Activated CD8-positive, alpha-beta memory T cell treated with anti-CD3 and anti-CD28 coated beads, Interleukin-2, amount 50 U/mL, for 24 hours (primary cell): ENCODE measurements around the gene SCN5A.

Source experiments
- DNase-seq: peaks from one replicate; pipeline ENCODE4 v3.0.0-alpha.2; 2020; ENCODE audit errors: extremely low read depth

Gene SCN5A

DNA sequence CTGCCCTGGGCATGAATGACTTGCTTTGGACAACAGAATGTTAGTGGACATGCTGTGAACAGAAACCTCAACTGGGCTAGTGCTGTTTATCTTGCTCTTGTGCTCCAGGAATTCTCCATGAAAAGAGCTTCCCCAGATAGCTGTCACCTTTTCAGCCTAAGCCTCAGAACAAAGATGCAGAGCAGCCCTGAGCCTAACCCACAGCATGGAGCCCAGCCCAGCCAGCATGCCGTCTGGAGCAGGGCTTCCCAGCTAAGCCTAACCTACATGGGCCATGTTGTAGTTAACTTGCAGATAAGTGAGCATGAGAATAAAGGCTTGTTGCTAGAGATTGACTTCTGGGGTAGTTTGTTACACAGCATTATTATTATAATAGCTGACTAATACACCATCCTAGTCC, 48.9 kb downstream of the SCN5A start:
- DNase-seq: no peak

DNA sequence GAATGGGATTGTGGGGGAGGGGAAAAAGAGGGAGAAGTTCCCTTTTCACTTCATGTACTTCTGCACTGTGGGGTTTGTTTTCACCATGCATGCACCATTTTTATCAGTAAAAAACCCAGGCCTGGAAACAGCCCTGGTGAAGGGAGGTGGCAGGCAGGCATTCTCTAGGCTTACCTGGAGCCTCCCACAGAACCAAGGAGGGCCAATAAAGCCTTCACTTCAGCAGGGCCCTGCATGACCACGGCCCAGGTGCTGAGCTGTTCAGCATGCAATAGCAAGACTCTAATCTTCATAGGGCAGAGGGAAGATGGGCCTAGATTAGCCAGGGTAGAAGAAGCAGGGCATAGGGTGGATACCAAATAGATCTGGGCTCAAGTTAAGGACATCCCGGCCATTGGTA, 49.6 kb downstream of the SCN5A start:
- DNase-seq: no peak

GRCh38 chr3:38598791-38599190, 50.7 kb downstream of the SCN5A start:
- no peak for DNase-seq

DNA sequence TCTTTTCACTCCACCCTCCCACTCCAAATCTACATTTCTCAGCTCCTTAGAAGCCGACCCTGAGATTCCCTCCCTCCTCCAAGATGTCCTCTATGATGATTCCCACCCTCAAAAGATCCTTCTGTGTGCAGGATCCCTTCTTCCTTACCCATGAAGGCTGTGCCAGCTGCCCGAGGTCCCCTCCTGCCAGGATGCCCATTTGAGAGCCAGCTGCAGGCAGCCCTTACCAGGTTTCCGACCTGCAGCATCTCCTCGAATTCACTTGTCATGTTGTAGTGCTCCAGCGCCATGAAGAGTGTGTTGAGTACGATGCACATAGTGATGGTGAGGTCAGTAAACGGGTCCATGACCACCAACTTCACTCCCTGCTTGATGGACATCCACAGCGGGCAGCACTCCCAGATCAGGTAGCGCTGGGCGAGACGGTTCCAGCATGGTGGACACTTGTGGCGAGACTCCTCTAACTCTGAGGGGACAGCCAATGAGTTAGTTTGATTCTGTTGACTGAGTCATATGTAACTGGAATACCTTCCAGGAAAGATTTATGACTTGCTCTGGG, 51.9 kb downstream of the SCN5A start:
- no peak for DNase-seq

DNA sequence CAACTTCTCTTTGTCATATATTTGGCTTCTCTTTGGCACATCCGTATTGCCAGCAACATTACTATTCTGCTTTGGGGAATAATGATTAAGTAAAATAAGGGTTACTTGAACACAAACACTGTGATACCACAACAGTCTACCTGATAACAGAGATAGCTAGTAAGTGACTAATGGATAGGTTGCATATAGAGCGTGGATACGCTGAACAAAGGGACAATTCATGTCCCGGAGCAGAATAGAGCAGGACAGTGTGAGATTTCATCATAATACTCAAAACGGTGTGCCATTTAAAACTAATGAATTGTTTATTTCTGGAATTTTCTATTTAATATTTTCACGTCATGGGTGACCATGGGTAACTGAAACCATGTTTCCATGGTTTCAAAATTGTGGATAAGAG, 54.1 kb downstream of the SCN5A start:
- DNase-seq: no peak

GRCh38 chr3:38590521-38590920, 59.0 kb downstream of the SCN5A start:
- DNase-seq: no peak

GRCh38 chr3:38588995-38589937, 60.2 kb downstream of the SCN5A start:
- DNase-seq: no peak

DNA sequence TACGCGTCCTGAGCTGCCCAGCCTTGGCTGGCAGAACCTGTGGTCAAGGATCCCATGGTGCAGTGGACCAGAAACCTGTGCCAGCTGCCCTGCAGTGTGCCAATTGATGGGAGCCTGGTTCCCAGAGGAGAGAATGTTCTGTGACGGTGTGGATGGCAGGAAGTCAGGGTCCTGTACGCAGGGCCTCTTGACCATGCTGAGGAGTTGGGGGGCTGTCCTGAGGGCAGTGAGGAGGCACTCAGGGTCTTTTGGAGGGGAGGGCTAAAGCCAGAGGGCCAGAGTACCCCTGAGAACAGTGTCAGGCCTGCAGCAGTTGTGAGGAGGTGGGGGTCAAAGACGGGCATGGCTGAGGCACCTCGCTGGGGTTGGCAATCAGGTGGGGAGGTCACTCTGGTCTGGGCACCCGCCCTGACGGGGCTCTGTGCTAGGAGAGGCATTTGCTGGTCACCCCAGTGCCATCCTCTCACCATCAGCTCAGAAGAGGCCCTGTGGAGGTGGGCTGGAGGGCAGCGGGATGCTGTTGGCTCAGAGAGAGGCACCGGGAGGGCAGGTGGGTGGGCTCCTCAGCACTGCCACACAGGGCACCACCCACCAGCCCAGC, 61.0 kb downstream of the SCN5A start:
- DNase-seq: no peak

DNA sequence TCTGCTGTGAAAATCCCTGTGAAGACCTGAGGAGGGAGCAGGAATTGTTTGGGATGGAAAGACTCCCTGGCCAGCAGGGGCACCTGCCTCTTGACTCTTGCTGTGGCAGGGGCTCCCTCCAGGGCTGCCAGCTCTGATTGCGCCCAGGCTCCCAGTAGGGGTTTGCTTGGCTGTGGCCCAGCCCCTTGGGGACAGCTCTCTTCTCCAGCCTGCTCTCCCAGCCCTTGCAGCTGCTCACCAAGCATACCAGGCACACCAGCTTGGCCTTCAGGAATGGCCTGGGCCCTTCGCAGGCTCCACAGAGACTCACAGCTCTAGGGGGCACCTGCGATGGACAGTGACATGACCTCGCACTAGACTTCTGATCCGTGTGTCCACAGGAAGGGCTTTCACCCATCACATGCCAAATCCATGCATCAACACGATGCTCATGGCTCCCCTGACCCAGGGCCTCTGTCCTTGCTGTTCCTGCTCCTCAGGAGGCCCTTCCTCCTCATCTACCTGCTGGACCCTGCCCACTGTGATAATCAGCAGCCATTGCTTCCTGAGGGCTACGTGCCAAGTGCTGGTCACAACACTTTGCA, 61.8 kb downstream of the SCN5A start:
- no peak for DNase-seq

DNA sequence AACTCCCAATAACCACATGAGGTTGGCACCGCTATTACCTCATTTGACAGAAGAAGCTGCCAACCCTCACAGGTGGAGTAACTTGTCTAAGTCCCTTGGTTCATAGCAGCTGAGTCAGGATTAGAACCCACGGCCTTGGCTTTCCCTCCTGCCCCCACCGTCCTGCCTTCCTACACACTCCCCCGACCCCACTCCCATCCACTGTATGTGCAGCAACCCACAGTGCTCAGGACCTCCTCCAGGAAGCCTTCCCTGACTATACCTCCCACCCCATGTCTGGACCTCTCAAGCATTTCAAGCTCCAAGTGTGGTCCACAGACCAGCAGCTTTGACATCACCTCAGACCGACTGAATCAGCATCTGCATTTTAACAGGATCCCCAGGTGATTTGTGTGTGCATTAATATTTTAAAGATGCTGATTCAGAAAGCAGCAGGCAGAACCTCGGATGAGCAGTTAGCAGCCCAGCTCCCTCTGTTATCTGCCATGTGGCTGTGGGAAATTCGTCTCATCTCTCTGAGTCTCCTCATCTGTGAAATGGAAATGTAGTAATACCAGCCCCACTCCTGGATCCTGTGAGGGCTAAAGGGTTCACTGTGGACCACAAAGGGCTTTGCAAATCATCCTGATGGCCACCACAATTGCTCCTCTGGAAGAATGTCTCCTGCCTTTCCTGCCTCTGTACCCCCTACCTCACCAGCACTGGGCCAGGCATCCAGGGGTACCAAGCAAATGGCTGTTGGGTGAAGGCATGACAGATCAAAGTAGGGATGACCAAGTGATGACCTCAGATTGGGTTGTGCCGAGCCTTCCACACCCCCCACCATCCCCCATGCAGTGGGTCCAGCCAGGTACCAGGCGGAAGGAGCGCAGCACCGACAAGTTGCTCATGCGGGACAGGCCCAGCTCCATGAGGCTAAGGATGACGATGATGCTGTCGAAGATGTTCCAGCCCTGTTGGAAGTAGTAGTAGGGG, 62.7 kb downstream of the SCN5A start:
- no peak for DNase-seq

DNA sequence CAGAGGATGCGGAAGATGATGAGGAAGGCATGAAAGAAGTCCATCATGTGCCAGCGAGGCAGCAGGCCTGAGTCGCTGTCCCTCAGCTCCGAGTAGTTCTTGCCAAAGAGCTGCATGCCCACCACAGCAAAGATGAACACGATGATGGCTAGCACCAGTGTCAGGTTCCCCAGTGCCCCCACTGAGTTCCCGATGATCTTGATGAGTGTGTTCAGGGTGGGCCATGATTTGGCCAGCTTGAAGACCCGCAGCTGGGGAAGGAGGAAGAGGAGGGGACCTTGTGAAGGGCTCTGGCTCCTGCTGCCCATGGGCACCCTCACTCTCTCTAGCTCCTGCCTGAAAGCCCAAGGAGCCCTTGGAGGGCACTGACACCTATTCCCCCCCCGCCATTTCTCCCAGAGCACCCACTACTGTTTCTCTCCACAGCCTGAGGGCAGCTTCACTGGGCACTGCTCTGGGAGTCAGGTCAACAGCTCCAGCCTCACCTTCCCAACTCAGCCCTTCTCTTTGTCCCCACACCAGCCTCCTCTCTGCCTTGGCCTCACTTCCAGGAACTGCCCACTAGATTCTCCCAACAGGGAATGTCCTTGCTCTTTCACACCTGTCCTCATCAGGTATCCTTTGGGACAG, 63.6 kb downstream of the SCN5A start:
- DNase-seq: no peak

DNA sequence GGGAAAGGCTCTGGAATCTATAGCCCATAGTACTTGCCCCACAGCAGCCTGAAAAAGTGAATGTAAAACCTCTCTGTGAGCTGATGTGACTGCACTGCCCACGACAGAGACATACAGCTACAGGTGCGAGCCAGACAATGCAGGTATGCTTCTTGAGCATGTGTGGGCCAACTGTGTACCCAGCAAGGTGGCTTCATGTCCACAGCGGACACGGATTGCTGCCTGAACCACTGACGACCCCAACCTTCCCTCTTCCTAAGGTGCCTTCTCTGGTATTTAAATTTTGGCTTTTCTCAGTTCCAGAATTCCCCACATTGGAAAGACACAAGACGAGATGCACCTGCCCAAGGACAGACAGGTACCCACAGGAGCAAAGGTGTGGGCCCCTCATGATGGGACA, 65.8 kb downstream of the SCN5A start:
- DNase-seq: no peak

GRCh38 chr3:38582941-38583645, 66.4 kb downstream of the SCN5A start:
- no peak for DNase-seq

GRCh38 chr3:38582316-38582715, 67.2 kb downstream of the SCN5A start:
- DNase-seq: no peak

GRCh38 chr3:38581774-38582173, 67.7 kb downstream of the SCN5A start:
- no peak for DNase-seq

GRCh38 chr3:38580450-38581382, 68.8 kb downstream of the SCN5A start:
- DNase-seq: no peak

- DNase-seq: no peak
Measured at GRCh38 chr3:38579551-38580449, 69.7 kb downstream of the SCN5A start.

GRCh38 chr3:38579141-38579540, 70.3 kb downstream of the SCN5A start:
- DNase-seq: no peak
